ENCODE results near the gene RYK.

- no peak for TF ChIP-seq CTCF (IDR thresholded peaks at IDR 0.05 in 2 of 3, conservative IDR thresholded peaks at IDR 0.05 in 1 of 3; ENCODE audit: borderline replicate concordance in 1 of 3, insufficient read depth in 1 of 3, low read depth in 2 of 3, low read length in 2 of 3)
- TF ChIP-seq TCF7L2 (IDR thresholded peaks at IDR 0.05; ENCODE audit: borderline replicate concordance, extremely low read depth, insufficient read depth, insufficient read length) = no peak
- TF ChIP-seq POLR2AphosphoS5 (IDR thresholded peaks at IDR 0.05; ENCODE audit: low read depth, low read length) = no peak
- TF ChIP-seq FOSL1 (IDR thresholded peaks at IDR 0.05; ENCODE audit: low read depth) = no peak
Observed at GRCh38 chr3:134111616-134112015, 139.0 kb downstream of the RYK start.

Data from HCT116 (cell line).